HG03439 (cell line): ENCODE results near the gene AMPD2.
A peak's percentile ranks its signal among the peaks of the same experiment; 100 is the strongest.
"Not testable (repeated sequence)": the region's sequence is repeated elsewhere in the genome, so short reads cannot be mapped to it uniquely, and the experiment has no call there.

Experiments
- ATAC-seq: cut with Tn5 transposase; IDR thresholded peaks from one replicate; pipeline ENCODE4 v1.9.1; 2021; ENCODE audit warnings: mild to moderate bottlenecking, moderate library complexity; ENCODE audit not compliant: unreplicated experiment

The AMPD2 gene

DNA sequence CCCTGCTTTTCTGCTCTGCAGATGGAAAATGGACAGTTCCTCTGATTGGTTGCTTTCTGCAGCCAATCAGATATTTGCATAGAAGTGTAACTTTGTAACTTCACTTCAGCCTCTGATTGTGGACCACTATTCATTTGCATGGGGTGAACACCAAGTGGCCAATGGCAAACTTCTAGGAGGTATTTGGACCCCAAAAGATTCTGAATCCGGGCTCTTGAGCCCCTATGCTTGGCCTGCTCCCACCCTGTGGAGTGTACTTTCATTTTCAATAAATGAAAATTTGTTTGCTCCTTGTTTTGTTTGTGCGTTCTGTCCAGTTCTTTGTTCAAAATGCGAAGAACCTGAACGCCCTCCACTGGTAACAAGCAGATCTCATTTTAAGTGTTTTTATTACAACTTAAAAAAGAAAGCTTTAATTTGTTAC is 29.9 kb downstream of the AMPD2 start:
- no peak for ATAC-seq

DNA sequence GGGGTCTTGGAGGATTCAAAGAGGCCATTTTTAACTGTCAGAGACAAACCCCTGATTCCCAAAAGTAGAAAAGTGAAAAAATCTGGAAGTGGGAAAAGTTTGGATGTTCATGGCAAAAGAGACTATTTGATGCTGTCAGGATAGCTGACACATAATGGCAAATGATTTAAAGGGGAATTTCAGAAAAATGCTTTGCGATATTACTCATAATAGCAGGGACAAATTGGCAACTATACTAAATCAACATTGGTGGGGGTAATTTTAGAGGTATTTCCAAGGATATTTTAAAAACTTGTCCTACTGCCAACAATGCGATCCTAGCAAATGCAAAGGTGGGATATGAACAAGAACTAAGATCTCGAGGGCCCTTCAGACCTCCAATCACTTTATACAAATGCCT is 31.0 kb downstream of the AMPD2 start:
- no peak for ATAC-seq

- no peak for ATAC-seq
These were observed 32.8 kb downstream of the AMPD2 start for GRCh38 chr1:109652402-109652801.

GRCh38 chr1:109653306-109653705 is 33.7 kb downstream of the AMPD2 start:
- no peak for ATAC-seq

DNA sequence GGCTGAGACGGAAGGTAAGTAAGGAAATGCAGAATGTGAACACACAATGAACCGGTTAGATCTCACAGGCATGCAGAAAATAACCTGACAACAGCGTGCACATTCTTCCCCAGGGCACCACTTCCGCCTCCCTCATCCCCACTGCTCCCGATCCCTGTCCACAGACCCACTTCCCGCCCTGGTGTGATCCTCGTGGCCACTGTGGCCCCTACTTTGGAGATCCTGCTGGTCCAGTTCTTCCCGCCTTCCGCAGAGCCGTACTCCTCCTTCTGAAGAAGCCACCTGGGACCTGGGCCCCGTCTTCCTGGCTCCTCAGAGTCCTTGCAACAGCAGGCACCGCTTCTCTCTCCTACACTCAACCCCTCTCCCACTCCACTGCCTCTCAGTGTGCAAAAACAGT is 34.9 kb downstream of the AMPD2 start:
- no peak for ATAC-seq

- ATAC-seq, result peak; percentile 94
These were observed 36.2 kb downstream of the AMPD2 start, which contains the start of gene GSTM4 for GRCh38 chr1:109655615-109656519. Gene GSTM4 (plus strand): TSS chr1:109656099. CDS start chr1:109656390, 291 bp downstream.

DNA sequence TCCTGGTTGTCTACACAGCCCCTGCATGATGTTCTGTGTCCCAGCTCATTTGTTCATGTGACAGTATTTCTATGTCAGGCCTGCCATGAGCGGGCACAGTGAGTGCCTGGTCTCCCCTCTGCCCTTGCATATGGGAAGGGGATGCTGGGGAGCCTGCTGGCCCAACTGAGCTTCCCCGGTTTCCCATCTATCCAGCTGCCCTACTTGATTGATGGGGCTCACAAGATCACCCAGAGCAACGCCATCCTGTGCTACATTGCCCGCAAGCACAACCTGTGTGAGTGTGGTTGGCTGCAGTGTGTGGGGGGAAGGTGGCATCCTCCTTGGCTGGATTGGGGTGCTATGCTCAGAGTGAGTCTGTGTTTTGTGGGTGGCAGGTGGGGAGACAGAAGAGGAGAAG is 37.8 kb downstream of the AMPD2 start:
- ATAC-seq, result no peak

- ATAC-seq, result no peak
These were observed 38.3 kb downstream of the AMPD2 start for GRCh38 chr1:109657970-109658369.

GRCh38 chr1:109658533-109659042 is 39.0 kb downstream of the AMPD2 start:
- no peak for ATAC-seq

DNA sequence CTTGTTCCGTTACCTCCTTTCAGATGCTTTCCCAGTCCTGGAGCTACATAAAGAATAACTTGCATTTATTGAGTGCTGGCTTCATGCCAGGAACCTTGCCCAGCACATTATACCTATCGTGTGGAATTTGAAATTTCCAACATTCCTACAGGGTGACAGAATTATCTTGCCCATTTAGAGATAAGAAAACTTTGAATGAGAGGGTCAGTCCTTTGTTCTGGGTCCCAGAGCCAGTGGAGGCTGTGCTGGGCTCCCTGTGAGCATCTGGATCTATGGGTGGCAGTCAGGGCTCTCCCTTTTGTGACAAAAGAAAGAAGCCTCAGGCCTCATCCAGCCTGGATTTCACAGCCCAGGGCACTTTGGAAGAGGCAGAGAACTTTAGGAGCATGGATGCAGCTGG is 39.5 kb downstream of the AMPD2 start:
- ATAC-seq, result no peak

GRCh38 chr1:109659997-109660690 is 40.5 kb downstream of the AMPD2 start:
- no peak for ATAC-seq

GRCh38 chr1:109660691-109661026 is 41.0 kb downstream of the AMPD2 start:
- ATAC-seq, result not testable (repeated sequence)

DNA sequence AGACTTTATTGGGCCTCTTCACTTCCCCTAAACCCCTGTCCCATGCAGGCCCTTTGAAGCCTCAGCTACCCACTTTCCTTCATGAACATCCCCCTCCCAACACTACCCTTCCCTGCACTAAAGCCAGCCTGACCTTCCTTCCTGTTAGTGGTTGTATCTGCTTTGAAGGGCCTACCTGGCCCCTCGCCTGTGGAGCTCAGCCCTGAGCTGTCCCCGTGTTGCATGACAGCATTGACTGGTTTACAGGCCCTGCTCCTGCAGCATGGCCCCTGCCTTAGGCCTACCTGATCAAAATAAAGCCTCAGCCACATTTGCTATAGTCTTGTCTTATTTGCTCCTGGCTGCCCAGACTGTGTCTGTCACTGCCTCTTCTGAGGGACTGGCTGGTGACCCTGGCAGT is 41.8 kb downstream of the AMPD2 start:
- ATAC-seq, result no peak

- no peak for ATAC-seq
These were observed 45.0 kb downstream of the AMPD2 start for GRCh38 chr1:109664671-109665070.

DNA sequence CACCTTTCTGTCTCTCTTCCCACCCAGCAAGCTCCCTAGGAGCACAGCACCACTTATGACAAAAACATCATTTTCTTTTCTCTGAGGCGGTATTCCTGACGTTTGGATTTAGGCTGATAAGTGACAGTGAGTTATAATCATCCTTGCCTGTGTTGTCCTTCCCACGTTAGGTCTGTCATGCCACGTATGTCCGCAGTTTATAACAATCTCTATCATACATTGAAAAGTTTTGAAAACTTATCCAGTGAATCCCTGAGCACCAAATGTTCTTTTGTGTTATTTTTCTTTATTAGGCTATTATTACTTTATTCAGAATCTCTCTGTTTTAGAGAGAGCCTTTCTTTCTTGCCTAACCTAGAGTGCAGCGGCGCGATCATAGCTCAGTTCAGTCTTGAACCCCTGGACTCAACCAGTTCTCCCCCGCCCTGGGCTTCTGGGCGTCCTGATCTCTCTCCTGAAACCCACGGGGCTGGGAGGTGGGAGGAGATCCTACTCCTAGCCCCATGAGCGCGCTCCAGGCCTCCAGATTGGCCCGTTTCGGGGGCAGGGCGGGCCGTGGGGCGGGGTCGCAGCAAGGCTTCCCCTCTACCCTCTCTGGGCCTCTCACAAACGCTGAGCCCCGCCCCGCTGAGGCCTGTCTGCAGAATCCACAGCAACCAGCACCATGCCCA is 48.0 kb downstream of the AMPD2 start, which contains the start of gene GSTM2:
TSS of gene GSTM2 (plus strand) at position 606 of the 671 bp plus-strand sequence. CDS start at position 665, 59 bp downstream.
- ATAC-seq, result no peak

DNA sequence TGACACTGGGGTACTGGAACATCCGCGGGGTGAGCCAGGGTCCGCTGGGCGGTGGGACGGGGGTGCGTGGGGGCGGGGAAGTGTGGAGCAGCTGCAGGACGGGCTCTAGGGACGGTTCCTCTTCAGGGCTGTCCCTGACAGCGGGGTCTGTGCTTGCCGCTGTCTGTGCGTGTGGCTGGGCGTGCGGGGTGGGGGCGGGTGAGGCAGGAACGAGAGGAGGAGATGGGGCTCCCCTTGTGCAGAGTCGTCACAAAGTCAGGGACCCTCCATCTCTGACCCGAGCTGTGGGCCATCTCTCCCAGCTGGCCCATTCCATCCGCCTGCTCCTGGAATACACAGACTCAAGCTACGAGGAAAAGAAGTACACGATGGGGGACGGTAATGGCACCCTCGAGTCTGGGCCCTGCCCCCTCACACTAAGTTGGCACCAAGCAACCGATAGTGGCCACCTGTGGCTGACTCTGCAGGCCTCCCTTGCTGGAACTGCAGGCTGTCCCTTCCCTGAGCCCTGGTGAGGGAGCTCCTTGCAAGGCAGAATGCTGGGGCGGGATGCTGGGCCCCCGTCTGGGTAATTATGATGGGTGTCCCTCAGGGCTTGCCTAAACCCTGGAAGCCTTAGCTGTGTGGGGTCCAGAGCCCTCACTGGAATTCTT is 48.6 kb downstream of the AMPD2 start:
- no peak for ATAC-seq

DNA sequence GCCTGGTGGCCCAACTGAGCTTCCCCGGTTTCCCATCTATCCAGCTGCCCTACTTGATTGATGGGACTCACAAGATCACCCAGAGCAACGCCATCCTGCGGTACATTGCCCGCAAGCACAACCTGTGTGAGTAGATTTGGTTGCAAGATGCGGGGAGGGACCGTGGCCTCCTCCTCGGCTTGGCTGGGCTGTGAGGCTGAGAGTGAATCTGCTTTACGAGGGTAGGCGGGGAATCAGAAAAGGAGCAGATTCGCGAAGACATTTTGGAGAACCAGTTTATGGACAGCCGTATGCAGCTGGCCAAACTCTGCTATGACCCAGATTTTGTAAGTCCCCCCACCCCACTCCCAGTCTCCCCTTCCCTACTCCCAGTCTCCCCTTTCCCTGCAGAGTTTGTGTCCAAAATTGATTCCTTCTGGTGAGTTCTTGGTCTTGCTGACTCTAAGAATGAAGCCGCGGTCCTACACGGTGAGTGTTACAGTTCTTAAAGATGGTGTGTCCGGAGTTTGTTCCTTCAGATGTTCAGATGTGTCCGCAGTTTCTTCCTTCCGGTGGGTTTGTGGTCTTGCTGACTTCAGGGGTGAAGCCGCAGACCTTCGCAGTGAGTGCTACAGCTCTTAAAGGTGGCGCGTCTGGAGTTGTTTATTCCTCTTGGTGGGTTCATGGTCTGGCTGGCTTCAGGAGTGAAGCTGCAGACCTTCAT is 49.8 kb downstream of the AMPD2 start:
- ATAC-seq, result no peak

DNA sequence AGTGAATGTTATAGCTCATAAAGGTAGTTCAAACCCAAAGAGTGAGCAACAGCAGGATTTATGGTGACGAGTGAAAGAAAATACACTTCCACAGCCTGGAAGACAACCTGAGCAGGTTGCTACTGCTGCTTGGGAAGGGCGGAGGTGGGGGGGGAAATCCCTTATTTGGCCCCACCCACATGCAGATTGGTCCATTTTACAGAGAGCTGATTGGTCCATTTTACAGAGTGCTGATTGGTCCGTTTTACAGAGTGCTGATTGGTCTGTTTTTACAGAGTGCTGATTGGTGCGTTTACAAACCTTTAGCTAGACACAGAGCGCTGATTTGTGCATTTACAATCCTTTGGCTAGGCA is 50.3 kb downstream of the AMPD2 start:
- ATAC-seq, result not testable (repeated sequence)

GRCh38 chr1:109671067-109671466 is 51.4 kb downstream of the AMPD2 start:
- no peak for ATAC-seq

GRCh38 chr1:109673861-109674260 is 54.2 kb downstream of the AMPD2 start:
- ATAC-seq, result not testable (repeated sequence)
